NCI-H187 treated with DMSO at 0.1 percent for 48 hours (cell line): ENCODE measurements around the gene UNC79.

Source experiments
- DNase-seq: peaks from one replicate; lab custom pipeline; 2025; lab: John Stamatoyannopoulos, UW

The UNC79 gene

DNA sequence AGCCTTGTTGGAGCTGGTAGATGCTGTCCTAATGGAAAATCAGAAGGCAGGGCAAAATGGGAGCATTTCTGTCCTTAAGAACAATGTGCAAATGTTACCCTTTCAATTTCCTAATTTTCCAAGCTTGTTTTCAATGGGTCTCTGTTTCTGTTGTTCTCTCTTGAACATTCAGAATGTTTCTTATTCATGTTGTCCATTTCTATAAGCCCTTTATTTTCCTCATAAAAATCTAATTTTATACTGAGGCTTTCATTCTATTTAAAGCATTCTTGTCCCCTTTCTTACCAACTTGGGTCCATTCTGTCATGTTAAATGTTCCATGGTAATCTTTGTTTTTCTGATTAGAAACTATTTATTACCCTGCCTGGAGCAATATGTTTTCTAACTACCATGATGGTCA, 232.6 kb downstream of the UNC79 start:
- no peak for DNase-seq

GRCh38 chr14:93665169-93665568, 234.4 kb downstream of the UNC79 start:
- no peak for DNase-seq

GRCh38 chr14:93669632-93670031, 238.9 kb downstream of the UNC79 start:
- DNase-seq, result no peak

GRCh38 chr14:93674343-93674742, 243.6 kb downstream of the UNC79 start:
- DNase-seq, result no peak

GRCh38 chr14:93675651-93676050, 244.9 kb downstream of the UNC79 start:
- DNase-seq, result no peak

- no peak for DNase-seq
Measured at GRCh38 chr14:93676416-93676958, 245.7 kb downstream of the UNC79 start.

- DNase-seq, result no peak
Measured at GRCh38 chr14:93682459-93682858, 251.7 kb downstream of the UNC79 start.

- DNase-seq, result no peak
Measured at GRCh38 chr14:93683226-93683625, 252.5 kb downstream of the UNC79 start.

- no peak for DNase-seq
Measured at GRCh38 chr14:93685121-93685895, 254.6 kb downstream of the UNC79 start.

DNA sequence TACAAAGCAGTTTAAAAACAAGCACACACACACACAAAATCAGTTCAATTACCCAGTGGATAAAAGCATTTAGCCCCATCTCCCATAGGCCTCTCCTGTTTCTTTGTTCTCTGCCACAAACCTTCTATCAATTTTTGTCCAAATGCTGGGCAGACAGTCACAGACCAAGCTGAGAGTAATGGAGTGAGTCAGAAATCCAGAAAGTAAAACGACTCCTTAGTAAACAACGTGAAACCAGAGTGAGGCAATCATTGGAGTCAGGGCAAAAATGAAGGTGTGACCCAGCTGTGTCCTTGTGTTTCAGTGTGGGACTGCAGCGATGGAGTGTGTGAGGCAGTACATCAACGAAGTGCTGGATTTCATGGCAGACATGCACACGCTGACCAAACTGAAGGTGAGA, 255.5 kb downstream of the UNC79 start:
- DNase-seq, result no peak

- peak; percentile 26 for DNase-seq
Measured at GRCh38 chr14:93688239-93688666, 257.5 kb downstream of the UNC79 start.

- DNase-seq, result no peak
Measured at GRCh38 chr14:93688820-93689219, 258.1 kb downstream of the UNC79 start.

- DNase-seq, result no peak
Measured at GRCh38 chr14:93690146-93690545, 259.4 kb downstream of the UNC79 start.

GRCh38 chr14:93691042-93691780, 260.5 kb downstream of the UNC79 start:
- DNase-seq, result no peak

GRCh38 chr14:93693914-93694313, 263.2 kb downstream of the UNC79 start:
- no peak for DNase-seq

DNA sequence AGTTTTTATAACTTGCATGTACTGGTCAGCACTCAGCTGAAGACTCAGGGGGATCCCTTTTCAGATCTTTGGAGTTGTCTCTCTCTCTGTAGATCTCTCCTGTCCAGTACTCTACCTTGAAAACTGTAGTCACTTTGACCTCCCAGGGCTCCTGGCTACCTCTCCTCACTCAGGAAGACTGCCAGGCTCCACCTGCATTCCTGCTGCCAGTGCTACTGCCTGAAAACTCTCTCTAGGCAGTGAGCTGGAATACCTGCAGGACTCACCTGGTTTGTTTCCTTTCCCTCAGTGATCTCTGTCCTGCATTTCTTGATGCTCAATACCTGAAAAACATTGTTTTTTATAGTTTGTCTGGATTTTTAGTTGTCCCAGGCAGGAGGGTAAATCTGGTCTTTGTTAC, 270.2 kb downstream of the UNC79 start:
- no peak for DNase-seq

- DNase-seq, result no peak
Measured at GRCh38 chr14:93701562-93701961, 270.8 kb downstream of the UNC79 start.

DNA sequence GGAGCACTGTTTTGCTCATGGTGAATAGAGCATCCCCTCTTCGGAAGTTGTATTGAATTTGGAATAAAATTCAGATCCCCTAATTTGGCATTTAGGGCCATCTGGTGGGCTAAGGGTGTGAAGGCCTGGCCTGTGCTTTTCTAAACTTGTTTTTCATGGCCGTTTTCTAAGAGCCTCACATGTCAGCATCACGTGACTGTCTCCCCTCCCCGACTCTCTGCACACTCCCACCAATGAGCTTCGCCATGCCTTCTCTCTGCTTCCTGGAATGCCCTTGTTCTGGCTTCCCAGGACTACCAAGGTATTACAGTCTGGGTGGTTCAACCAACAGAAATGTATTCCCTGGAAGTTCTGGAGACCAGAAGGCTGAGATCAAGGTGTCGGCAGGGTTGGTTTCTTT, 272.2 kb downstream of the UNC79 start:
- DNase-seq, result no peak

DNA sequence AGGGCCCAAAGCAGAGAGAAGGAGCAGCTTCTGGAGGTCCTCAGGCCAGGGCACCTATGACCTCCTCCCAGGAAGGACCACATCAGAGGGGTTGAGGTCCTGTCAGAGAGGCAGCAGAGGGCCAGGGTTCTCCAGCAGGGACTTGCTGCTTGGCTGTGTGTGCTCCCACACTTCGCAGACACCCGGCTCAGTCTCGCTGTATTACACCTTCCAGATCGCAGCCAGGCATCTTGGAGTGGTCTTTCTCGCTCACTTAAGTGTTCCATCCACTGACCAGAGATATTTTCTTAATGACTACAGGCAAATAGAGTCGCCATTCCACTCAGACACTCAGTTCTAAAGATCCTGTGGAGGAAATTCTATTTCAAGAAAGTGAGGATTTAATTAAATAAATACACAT, 273.2 kb downstream of the UNC79 start:
- DNase-seq, result no peak

DNA sequence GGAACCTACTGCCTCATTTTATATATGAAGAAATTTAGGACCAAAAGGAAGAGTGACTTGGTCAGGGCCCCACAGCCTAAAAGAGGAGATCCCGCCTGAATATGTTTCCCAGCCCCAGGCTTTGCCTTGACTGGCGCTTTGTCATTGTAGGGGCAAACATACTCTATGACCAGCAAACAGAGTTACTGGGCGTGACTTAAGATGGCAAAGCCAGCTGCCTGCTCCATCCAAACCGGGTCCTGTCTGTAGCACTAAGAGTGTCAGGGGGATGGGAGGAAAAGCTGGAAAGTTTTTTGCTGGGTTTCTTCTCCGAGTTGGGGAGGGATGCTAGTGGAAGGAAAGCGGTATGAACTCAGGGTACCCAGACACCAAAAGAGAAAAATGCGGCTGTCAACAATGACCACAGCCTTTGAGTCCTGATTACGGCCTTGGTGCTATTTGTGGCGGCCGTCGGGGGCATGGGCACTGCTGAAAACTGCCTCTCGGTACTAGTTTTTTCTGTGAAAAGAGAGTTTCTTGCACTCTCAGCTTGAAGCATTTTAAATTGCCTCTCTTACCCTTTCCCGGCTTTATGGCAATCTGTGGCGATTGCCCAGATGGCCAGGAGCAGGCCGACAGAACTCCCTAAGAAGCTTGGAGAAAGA, 274.9 kb downstream of the UNC79 start:
- DNase-seq, result no peak

DNA sequence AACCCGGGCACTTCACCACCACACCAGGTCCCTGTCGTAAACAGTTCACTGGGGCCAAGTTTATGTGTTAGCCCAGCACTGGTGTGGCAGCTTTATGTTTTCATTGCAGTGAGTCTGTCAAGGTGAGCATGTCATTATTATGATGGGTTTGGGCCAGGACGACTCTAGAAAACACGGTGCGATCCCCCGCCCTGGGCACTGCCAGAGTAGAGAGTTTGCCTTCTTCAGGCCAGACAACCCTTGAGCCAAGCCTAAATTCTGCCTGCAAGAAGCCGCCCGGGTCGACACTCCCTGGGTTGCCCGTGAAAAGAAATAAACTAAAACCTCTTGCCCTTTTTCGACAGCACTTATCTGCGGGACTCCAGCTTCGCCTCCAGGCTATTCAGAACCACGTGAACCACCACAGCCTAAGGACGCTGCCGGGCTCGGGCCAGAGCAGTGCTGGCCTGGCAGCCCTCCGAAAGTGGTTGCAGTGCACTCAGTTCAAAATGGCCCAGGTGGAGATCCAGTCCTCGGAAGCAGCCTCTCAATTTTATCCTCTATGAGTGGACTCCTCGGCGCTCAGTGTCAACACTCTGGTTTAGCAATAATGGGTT, 275.7 kb downstream of the UNC79 start:
- DNase-seq, result no peak

GRCh38 chr14:93707475-93707874, 276.7 kb downstream of the UNC79 start:
- DNase-seq, result no peak
